NCI-H2171 (cell line): Measurements from ENCODE around the gene TRMT13.

Experiments used
- DNase-seq: peaks from one replicate; lab custom pipeline; 2025; lab: John Stamatoyannopoulos, UW

TRMT13 gene, protein sequence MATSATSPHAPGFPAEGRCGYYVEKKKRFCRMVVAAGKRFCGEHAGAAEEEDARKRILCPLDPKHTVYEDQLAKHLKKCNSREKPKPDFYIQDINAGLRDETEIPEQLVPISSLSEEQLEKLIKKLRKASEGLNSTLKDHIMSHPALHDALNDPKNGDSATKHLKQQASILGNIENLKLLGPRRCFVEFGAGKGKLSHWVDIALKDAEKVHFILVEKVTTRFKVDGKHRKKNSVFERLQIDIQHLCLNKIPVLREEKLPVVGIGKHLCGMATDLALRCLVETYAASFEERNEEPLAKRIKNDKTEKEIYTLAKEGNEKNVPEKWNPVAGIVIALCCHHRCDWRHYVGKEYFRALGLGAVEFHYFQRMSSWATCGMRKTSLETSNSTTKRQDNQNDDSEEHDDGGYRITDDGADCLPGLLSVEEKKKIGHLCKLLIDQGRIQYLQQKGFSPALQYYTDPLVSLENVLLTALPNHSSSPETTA

DNA sequence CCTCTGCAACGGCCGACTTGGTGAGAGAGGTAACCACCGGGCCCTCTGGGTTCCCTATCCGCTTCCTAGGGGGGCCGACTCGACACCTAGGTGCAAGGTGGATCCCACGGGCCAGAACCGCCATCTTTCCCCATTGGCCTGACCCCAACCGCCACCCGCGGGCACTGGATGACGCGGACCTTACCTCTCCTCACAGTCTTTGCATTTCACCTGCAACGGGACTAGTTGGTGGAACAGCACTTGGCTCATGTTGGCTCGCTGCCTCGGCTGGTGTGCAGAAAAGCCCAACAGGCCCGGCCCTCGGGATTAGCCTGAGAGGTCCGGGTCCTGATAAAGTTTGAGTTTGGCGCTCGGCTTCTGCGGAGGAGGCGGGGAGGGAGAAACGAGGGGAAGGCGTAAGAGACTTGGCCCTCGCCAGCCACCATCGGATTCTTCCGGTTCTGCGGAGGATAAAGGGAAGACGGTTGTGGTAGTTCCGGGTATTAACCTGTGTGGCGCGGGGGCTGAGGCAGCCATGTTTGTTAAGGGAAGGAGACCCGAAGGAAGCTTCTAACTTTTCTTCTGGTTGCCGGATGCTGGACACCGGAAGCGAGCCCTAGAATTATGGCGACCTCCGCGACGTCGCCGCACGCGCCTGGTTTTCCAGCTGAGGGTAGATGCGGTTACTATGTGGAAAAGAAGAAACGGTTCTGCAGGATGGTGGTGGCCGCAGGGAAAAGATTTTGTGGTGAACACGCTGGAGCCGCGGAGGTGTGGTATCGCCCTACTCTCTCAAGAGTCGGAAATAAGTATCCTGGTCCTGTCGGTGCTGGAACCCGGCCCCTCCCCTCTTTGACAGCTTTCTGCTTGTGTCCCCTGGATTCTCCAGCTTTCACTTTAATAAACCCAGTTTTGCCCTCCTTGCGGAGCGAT is at the start of gene TRMT13, which contains the start of gene SASS6:
Gene TRMT13 (plus strand): TSS at position 598 of the 912 bp plus-strand sequence. CDS start 6 bp downstream, at position 604.
Gene SASS6 (minus strand): TSS at position 365 of the 912 bp plus-strand sequence. CDS start 116 bp downstream, at position 249.
- peak; percentile 97 for DNase-seq

DNA sequence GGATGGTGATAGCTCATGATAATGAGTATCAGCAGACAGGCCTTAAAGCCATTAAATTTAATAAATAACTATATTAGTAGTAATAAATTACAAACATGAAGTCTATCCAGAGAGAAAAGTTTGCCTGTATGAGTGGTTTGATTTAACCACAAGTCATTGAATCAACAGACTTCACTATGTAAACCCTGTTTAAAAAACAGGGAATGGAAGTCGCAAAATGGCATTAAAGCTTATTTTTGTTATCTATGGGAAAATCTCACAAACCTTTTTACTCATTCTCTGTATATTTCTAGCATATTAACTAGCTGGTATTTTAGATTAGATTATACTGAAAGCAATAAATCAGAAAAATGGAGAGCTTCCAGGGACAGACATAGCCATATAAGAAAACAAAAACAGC is 45.6 kb upstream of the TRMT13 start:
- no peak for DNase-seq

DNA sequence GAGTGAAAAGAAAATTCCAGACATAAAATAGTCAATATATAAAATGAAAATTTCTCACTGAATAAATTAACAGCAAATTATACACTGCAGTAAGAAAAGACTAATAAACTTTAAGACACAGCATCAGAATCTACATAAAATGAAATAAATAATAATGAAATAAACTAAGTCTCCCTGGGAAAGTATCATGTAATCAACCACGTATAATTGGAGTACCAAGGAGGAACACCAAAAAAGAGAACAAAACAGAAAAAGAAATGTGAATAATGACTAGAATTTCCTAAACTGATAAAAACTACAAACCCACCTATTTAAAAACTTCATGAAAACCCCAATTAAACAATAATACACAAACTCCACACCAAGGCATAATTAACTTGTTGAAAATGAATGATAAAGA is 43.9 kb upstream of the TRMT13 start:
- no peak for DNase-seq

DNA sequence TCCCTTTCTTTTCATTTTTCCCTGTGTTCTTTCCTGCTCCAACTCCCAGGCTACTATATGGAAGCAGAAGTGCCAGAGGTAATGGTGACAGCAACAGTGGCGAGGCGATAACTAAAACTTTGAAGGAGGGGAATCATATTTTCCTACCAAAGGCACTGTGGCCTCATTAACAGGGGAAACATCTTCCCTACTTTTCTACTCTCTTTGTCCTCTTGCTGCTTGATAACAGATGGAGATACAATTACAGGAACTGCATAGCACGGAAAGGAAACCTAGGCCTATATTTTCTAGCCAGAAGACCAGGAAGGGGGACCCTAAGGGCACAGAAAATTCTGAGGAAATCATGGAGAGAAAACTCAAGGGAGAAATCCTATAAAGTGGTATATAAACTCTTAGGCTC is 42.5 kb upstream of the TRMT13 start:
- DNase-seq, result no peak

DNA sequence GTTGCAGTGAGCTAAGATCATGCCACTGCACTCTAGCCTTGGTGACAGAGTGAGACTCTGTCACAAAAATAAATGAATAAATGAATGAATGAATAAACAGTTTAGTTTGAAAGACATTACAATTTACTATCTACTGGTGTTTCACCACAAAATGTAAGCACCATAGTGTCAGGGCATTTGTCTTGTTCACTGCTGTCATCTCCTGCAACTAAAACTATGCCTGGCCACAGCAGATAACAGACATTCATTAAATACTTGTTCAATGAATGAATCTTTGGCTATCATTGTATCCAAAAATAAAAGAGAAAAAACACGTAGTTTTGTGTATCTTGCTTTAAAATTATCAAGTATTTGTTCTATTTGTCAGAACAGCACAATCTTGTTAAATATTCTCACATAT is 32.8 kb upstream of the TRMT13 start:
- no peak for DNase-seq

DNA sequence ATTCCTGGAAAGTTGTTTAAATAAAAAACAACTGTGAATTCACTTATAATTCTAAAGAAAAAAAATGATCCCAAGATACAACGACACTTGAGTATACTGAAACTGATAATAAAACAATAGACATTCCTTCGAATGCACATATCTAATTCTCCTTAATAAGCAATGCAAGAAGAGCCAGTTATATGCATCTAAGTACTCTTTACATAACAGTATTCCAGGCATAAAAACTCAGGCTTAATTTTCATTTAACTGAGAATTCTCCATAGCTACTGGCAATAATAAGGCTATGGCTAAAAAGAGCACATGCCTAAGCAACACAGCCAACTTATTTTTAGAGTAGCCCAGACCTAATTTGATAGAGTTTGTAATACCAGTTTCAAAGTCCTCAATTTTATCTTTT is 31.4 kb upstream of the TRMT13 start:
- DNase-seq, result no peak

DNA sequence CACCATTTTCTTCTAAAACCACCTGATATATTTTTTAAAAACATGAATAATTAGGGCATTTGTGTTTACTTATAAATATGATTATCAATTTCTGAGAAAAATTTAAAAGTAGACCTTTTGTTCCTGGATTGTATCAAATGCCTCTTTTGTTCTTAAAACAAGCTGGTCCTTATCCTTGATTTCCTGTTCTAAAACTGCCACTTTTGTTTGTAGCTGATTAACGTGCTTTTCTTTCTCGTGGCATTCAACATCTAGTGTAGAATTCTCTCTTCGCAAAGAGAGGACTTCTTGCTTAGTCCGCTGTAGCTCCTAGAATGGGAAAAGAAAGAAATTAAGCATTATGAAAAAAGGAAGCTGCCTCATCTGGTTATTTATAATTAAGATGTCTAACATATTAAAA is 25.3 kb upstream of the TRMT13 start:
- no peak for DNase-seq

DNA sequence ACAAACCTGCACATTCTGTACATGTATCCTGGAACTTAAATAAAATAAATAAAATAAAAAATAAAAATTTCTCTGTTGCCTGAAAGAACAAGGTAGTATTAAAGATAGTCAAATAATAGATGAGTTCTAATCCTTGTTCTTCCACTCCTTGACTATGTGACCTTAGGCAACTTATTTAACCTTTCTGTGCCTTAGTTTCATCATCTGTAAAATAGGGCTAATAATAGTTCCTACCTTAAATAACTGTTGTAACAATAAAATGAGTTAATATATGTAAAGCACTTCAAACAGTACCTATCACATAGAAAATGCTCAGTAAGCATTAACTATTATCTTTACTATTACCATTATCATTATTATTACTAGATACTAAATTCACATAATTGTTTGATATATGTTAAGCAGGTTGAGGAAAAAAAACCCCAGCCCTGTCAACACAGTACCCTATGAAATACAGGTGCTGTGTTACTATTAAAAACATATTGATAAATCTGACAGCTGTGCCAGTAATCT is 23.4 kb upstream of the TRMT13 start:
- no peak for DNase-seq

DNA sequence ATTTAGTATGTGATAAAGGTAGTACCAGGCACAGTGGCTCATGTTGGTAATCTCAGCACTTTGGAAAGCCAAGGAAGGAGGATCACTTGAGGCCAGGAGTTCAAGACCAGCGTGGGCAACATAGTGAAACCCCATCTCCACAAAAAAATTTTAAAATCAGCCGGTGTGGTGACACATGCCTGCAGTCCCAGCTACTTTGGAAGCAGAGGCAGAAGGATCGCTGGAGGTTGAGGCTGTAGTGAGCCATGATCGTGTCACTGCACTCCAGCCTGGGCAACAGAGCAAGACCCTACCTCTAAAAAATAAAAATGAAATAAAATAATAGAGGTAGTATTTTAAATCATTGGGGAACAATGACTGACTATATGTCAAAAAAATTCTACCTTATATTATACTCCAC is 17.4 kb upstream of the TRMT13 start:
- no peak for DNase-seq

DNA sequence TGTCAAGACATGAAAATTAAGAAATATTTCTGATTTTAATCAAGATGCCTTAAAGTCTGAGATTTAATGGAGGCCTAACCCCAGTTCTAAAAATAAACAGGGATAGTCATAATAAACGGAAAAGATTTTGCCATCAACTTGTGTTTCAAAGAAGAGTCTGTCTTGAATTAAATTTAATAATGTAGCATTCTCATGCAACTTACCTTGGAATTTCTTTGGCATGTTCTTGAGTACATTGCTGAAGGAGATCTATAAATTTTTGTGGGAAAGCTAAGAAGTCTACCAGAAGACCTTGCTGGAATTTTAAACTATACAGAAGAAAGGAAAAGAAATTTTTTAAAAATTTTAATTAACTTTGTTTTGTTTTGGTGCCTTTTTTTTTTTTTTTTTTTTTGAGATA is 10.8 kb upstream of the TRMT13 start:
- no peak for DNase-seq

DNA sequence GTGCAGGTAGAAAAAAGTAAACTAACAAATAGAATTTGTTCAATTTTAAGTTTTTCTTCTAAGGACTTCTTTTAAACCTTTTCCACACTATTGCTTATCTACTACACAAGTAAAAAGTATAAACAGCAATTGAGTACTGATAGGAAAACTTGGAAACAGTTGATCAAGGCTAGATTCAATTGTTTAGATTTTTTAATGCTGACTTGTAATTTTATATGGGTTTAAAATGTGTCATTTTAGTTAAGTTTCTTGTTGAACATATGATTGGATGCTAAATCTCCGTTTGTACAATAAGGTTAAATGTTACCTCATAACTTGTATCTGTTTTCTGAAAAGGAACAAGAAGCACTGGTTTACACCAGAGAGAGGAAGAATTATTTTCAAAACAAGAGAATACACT is 5.7 kb upstream of the TRMT13 start:
- no peak for DNase-seq

DNA sequence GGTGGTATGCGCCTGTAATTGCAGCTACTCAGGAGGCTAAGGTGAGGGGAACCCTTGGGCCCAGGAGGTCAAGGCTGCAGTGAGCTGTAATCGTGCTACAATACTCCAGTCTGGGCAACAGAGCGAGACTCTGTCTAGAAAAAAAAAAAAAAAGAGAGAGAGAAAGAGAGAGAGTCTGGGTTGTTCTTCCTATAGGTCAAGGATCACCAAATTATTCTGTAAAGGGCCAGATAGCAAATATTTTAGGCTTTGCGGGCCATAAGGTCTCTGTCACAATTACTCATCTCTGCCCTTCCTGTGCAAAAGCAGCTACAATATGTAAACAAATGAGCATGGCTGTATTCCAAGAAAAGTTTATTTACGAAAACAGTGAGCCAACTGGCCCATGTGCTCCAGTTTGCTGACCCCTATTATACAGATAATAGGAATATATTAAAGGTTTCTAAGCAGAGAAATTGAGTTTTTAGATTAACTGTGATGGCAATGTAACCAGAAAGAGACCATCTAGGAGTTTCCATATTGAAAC is 2.3 kb upstream of the TRMT13 start:
- DNase-seq, result no peak

DNA sequence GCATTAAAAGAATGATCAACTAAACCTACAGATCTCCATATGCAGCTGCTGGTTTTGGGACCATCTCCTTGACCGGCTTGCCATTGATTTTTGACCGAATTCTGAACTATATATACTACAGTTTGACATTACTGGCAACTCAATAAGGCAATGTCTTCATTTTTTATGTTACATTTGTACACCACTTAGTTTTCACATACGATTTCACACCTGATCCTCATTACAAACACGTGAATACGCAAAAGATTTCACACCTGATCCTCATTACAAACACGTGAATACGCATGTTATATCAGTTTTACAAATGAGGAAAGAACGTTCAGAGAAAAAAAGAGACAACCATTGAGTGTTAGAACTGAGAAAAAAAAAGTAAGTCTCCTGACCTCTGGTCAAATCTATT is 1.3 kb upstream of the TRMT13 start:
- no peak for DNase-seq

DNA sequence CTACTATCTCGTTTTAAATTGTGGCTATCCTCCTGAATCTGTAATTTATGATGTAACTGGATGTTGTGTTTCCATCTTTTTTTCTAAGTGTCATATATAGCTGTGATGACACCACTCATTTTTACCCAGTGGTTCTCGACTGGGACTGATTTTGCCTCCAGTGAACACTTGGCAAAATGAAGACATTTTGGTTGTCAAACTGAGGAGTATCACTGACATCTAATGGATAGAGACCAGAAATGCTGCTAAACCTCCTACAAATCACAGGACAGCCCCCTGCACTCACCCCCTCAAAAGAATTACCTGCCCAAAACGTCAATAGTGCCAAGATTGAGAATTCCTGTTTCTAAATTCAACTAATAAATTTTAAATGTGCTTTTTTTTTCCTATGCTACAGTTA is 1.9 kb downstream of the TRMT13 start:
- no peak for DNase-seq

DNA sequence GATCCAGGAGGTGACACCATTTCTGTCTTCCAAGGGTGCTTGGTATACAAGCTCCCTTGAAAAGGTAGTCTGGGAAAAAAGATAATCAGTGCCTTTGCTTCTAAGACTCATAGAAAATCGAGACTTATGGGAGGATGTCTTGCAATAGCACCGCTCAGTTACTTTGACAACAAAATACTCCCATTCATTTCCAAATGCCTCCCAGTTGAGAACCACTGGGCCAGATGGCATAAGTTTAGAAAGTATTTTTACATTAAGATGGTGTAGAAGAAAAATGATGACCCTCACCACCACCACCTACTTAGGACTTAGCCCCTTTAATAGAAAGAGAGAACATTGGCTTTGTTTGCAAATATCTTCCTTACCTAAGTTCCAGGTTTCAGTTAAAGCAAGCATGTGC is 4.6 kb downstream of the TRMT13 start:
- no peak for DNase-seq

DNA sequence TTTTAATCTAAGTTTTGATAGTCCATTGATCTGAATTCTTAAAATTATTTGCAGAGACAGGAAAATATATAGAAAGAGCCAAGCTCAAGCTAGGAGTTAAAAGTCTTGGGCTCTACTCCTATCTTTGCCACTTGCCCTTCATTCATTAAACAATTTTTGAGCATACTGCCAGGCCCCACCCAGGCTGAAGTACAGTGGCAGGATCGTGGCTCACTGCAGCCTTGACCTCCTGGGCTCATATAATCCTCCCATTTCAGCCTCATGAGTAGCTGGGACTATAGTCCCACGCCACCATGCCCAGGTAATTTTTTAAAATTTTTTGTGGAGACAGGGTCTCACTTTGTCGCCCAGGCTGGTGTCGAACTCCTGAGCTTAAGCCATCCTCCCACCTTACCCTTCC is 8.2 kb downstream of the TRMT13 start:
- no peak for DNase-seq

DNA sequence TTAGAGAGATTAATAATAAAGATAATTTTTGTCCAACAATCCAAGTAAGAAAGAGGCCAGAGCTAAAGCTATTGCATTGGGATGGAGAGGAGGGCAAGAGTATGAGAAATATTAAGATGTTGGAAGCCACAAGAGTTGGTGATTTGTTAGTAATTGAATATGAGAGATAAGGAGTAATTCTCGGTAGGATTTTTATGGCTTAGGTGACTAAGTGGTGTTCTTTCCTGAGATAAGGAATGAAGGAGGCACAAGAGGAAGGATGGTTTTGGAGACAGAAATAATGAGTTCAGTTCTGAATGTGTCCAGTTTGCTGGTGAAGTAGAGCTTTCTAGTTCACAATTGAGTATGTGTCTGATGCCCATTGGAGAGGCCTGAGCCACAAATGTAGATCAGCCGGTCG is 9.4 kb downstream of the TRMT13 start:
- DNase-seq, result no peak

DNA sequence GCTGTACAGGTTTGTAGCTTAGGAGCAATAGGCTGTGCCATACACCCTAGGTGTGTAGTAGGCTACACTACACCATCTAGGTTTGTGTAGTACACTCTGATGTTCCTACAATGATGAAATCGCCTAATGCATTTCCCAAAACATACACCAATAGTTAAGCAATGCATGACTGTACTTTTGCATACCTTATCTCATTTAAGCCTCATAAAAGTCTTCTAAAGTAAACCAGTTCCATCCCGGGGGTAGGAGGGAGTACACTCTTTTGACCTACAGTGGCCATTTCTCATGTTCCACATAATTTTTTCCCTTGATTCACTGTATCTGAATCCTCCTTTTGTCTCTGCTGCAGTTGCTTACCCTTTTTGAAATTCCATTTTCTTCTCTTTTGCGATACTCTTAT is 12.2 kb downstream of the TRMT13 start:
- no peak for DNase-seq

DNA sequence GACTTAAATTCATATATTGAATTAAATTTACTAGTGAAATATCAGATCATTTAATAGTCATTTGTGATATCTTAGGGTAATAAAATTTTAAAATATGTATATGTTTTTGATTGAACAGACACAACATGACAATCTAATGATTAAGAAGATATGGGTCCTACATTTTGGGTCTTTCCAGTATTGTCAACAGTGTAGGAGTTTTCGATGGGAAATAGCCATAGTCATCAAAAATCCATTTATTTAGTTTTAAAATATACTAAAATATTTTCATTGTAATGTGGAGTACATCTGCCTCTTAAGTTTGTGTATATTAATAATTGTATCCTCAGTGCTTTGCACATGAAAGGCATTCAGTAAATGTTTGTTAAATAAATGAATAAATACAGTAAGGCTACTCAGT is 14.0 kb downstream of the TRMT13 start:
- DNase-seq, result no peak

DNA sequence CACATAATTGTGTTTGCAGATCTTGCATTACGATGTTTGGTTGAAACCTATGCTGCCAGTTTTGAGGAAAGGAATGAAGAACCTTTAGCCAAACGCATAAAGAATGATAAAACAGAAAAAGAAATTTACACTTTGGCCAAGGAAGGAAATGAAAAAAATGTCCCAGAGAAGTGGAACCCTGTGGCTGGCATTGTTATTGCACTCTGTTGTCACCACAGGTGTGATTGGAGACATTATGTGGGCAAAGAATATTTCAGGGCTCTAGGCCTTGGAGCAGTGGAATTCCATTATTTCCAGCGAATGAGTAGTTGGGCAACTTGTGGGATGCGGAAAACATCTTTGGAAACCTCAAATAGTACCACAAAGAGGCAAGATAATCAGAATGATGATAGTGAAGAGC is 14.9 kb downstream of the TRMT13 start:
- no peak for DNase-seq

DNA sequence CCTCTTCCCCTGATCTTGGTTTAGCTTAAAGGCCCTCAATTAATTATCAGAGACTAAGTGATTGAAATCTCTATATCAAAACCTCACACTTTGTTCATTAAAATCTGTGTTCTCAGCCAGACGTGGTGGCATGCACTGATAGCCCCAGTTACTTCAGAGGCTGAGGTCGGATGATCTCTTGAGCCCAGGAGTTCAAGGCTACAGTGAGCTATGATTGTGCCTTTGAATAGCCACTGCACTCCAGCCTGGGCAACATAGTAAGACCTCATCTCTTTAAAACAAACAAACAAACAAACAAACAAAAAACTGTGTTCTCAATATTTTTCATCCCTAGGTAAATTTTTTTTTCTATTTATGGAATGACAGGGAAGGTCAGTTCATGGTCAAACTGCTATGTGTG is 18.7 kb downstream of the TRMT13 start:
- no peak for DNase-seq

DNA sequence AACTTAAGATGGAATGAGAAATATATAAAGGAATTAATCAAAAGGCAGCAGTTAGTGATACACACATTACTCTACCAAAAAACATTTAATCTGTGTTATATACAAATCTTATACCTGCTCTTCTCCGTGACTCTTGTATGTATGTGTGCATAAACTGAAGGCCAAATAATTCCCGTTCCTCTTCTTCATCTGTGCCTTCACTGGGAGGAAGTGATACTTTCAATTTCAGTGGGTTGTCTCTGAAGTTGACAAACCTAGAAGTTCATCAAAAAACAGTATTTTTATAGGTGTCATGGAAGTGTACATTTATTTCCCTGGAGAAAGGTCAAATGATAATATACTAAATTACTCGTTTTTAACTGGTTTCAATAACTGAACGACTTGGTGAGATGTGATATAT is 19.3 kb downstream of the TRMT13 start:
- no peak for DNase-seq

DNA sequence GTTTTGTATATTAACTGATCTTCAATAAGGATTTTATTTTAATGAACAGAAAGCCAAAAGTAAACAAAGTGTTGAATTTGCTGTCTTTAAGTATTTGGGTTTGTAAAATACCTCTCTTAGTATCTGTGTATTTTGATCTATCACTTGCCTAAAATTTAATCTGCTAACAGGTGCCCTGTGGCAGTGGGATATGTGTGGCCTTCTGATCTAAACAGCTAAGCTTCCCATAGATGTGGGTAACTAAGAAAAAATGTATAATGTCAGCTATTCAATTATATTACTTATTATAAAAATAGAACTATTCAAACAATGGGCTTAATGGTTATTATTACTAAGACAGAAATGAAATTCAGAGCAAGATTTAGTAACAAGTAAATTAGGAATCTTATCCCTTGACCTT is 29.9 kb downstream of the TRMT13 start:
- DNase-seq, result no peak
